ENCODE measurements around the gene CABP1.
"Not testable (repeated sequence)": the region's sequence is repeated elsewhere in the genome, so short reads cannot be mapped to it uniquely, and the experiment has no call there.

The CABP1 gene

DNA sequence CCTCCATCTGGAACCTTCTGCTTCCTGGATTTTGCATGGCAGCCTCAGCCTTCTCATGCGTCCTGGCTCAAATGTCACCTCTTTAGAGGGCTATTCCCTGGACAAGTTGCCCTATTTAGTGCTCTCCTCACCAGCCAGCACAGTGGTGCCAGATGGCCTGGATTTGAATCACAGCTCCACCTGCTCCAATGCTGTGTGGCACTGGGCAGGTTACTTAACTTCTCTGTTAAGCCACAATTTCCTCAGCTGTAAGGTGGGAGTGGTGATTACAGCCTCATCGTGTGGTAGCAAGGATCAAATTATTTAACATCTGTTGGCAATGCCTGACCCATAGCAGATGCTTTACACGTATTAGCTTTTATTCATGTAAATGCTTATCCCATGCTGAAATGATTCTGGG is 42.6 kb upstream of the CABP1 start:
- TF ChIP-seq, protein P1, sequence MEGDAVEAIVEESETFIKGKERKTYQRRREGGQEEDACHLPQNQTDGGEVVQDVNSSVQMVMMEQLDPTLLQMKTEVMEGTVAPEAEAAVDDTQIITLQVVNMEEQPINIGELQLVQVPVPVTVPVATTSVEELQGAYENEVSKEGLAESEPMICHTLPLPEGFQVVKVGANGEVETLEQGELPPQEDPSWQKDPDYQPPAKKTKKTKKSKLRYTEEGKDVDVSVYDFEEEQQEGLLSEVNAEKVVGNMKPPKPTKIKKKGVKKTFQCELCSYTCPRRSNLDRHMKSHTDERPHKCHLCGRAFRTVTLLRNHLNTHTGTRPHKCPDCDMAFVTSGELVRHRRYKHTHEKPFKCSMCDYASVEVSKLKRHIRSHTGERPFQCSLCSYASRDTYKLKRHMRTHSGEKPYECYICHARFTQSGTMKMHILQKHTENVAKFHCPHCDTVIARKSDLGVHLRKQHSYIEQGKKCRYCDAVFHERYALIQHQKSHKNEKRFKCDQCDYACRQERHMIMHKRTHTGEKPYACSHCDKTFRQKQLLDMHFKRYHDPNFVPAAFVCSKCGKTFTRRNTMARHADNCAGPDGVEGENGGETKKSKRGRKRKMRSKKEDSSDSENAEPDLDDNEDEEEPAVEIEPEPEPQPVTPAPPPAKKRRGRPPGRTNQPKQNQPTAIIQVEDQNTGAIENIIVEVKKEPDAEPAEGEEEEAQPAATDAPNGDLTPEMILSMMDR (IDR thresholded peaks at IDR 0.05), result no peak
- no peak overlapping the region for H3K27ac ChIP-seq
- H3K4me3 ChIP-seq (ENCODE audit: low read depth, low read length), result no peak overlapping the region
- no peaks in the 10 kb centered on the region for H3K36me3 ChIP-seq (ENCODE audit: control insufficient read depth, insufficient read depth, low read length)
- H3K79me2 ChIP-seq, result no peaks in the 10 kb centered on the region
- no peak overlapping the region for H2AFZ ChIP-seq
- H3K9me3 ChIP-seq (ENCODE audit: control insufficient read depth, low read length), result no peaks in the 10 kb centered on the region
- H3K27me3 ChIP-seq (ENCODE audit: control insufficient read depth, insufficient read depth, low read length), result no peaks in the 10 kb centered on the region
- H3K9ac ChIP-seq, result no peak overlapping the region
- H3K4me1 ChIP-seq, result no peaks in the 10 kb centered on the region
- H3K4me2 ChIP-seq (ENCODE audit: low read length), result no peak overlapping the region

DNA sequence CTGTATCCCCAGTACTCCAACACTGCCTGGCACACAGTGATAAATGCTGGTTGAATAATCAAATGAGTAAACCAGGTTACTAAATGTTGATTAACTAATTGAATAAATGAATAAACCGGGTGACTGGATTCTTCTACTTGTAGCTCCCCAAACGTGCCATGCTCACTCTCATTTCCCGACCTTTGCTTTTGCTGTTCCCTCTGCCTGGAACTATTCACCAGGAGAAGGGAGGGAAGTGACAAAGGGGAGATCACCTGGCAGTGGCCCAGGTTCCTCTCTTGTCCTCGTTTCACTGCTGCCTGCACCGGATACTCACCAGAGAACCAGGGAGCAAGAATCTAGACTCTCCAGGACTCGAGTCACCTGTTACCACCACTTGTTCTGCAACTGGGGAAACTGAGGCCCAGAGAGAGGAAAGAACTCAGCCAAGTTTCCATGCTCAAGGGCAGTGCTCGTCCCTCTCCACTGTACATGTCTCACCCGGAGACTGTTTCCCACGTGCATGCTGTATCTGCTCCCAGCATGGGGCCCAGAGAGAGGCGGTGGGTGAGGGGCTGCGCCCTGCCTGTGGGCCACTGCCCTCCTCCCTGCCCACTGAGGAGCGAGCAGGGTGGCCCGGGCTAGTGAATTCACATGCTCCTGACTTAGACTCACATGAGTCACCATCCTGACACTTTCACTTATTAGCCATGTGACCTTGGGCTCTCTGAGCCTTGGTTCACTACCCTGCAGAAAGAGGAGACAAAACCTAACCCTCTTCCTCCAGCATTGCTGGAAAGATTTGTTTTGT is 41.6 kb upstream of the CABP1 start:
- H3K9me3 ChIP-seq (ENCODE audit: control insufficient read depth, low read length), result no peaks in the 10 kb centered on the region
- no peak overlapping the region for H3K27ac ChIP-seq
- no peak overlapping the region for H3K4me3 ChIP-seq (ENCODE audit: low read depth, low read length)
- no peaks in the 10 kb centered on the region for H3K4me1 ChIP-seq
- H3K4me2 ChIP-seq (ENCODE audit: low read length), result no peak overlapping the region
- no peaks in the 10 kb centered on the region for H3K79me2 ChIP-seq
- H3K9ac ChIP-seq, result no peak overlapping the region
- no peaks in the 10 kb centered on the region for H3K27me3 ChIP-seq (ENCODE audit: control insufficient read depth, insufficient read depth, low read length)
- no peak overlapping the region for H2AFZ ChIP-seq
- H3K36me3 ChIP-seq (ENCODE audit: control insufficient read depth, insufficient read depth, low read length), result no peaks in the 10 kb centered on the region
- TF ChIP-seq, protein P1 (IDR thresholded peaks at IDR 0.05), result no peak

DNA sequence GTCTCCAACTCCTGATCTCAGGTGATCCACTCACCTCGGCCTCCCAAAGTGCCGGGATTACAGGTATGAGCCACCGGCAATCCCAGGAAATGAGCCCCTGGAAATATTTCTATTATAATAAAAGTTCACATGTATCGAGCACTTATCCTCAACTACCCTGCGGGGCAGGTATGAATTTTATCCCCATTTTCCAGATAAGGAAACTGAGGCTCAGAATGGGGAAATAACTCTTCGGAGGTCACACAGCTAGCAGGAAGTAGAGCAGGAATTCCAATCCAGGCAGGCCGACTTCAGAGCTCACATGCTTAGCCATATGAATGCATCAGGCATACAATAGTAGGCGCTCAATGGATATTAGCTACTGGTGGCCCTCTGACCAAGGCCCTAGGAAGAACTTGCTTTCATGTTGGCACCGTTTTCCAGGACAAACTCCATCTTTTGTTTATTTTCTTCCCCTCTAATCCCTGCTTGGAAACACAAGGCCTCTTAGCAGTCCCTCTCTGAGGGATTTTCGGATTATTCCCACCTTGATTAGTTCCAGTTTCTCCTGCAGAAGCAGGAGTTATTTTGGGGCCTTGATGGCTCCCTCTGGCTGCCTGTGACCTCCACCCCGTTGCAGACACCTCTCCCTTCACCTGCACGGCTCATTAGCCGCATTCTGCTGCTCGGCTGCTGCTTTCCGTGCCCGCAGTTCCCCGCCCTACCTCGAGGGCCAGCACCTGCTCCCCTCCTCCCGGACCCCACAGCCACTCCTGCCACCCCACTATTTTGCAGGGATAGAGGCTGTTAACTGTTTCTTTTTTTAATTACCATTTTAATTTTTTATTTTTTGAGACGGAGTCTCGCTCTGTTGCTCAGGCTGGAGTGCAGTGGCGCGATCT is 40.5 kb upstream of the CABP1 start:
- Histone ChIP-seq H2AFZ (no peak overlapping the region), H3K27ac (no peak overlapping the region), H3K79me2 (no peaks in the 10 kb centered on the region), H3K36me3 (ENCODE audit: control insufficient read depth, insufficient read depth, low read length) (no peaks in the 10 kb centered on the region), H3K9me3 (ENCODE audit: control insufficient read depth, low read length) (no peaks in the 10 kb centered on the region), H3K4me1 (no peaks in the 10 kb centered on the region), H3K27me3 (ENCODE audit: control insufficient read depth, insufficient read depth, low read length) (no peaks in the 10 kb centered on the region), H3K4me3 (ENCODE audit: low read depth, low read length) (no peak overlapping the region), H3K9ac (no peak overlapping the region), H3K4me2 (ENCODE audit: low read length) (no peak overlapping the region)
- TF ChIP-seq, protein P1 (IDR thresholded peaks at IDR 0.05), result no peak

DNA sequence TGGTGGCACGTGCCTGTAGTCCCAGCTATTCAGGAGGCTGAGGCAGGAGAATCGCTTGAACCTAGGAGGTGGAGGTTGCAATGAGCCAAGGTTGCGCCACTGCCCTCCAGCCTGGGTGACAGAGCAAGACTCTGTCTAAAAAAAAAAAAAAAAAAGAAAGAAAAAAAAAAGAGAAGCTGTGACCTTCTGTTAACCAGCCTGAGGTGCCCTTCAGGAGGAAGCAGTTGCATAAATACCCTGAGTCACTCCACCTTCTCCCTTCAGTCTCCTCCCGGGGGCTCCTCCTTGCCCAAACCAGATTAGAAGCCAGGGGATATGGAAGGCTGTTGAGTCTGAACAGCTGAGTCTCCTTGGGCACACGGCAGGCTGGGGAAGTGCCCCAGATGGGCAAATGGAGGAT is 38.0 kb upstream of the CABP1 start:
- not testable (repeated sequence) for H3K4me3 ChIP-seq (ENCODE audit: low read depth, low read length); H3K9me3 ChIP-seq (ENCODE audit: control insufficient read depth, low read length); H3K27ac ChIP-seq; H3K9ac ChIP-seq; H3K27me3 ChIP-seq (ENCODE audit: control insufficient read depth, insufficient read depth, low read length); H2AFZ ChIP-seq; H3K4me1 ChIP-seq; H3K79me2 ChIP-seq; H3K4me2 ChIP-seq (ENCODE audit: low read length); H3K36me3 ChIP-seq (ENCODE audit: control insufficient read depth, insufficient read depth, low read length)

DNA sequence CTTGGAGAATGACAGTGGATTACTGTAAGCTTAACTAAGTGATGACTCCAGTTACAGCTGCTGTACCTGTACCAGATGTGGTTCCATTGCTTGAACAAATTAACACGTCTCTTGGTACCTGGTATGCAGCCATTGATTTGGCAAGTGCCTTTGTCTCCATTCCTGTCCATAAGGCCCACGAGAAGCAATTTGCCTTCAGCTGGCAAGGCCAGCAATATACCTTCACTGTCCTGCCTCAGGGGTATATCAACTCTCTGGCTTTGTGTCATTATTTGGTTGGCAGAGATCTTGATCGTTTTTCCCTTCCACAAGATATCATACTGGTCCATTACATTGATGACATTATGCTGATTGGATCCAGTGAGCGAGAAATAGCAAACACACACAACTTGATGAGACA is 29.9 kb upstream of the CABP1 start:
- Histone ChIP-seq H3K79me2 (no peaks in the 10 kb centered on the region), H3K27me3 (ENCODE audit: control insufficient read depth, insufficient read depth, low read length) (no peaks in the 10 kb centered on the region), H3K27ac (no peak overlapping the region), H3K4me2 (ENCODE audit: low read length) (no peak overlapping the region), H3K9ac (no peak overlapping the region), H3K9me3 (ENCODE audit: control insufficient read depth, low read length) (no peaks in the 10 kb centered on the region), H3K4me3 (ENCODE audit: low read depth, low read length) (no peak overlapping the region), H3K36me3 (ENCODE audit: control insufficient read depth, insufficient read depth, low read length) (no peaks in the 10 kb centered on the region), H3K4me1 (no peaks in the 10 kb centered on the region), H2AFZ (no peak overlapping the region)
- TF ChIP-seq, protein P1 (IDR thresholded peaks at IDR 0.05), result no peak

DNA sequence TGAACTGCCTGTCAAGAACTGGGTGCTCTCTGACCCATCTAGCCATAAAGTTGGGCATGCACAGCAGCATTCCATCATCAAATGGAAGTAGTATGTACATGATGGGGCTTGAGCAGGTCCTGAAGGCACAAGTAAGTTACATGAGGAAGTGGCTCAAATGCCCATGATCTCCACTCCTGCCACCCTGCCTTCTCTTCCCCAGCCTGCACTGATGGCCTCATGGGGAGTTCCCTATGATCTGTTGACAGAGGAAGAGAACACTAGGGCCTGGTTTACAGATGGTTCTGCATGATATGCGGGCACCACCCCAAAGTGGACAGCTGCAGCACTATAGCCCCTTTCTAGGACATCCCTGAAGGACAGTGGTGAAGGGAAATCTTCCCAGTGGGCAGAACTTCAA is 28.9 kb upstream of the CABP1 start:
- H3K4me2 ChIP-seq (ENCODE audit: low read length); H2AFZ ChIP-seq; H3K79me2 ChIP-seq; H3K4me3 ChIP-seq (ENCODE audit: low read depth, low read length); H3K27ac ChIP-seq; H3K9ac ChIP-seq; H3K27me3 ChIP-seq (ENCODE audit: control insufficient read depth, insufficient read depth, low read length); H3K9me3 ChIP-seq (ENCODE audit: control insufficient read depth, low read length); H3K36me3 ChIP-seq (ENCODE audit: control insufficient read depth, insufficient read depth, low read length); H3K4me1 ChIP-seq: not testable (repeated sequence)

All from parathyroid adenoma (tissue), 2 donors.